HPDE6-E6E7 (cell line): ENCODE results near the gene C9orf85.
"Not testable (repeated sequence)": the region's sequence is repeated elsewhere in the genome, so short reads cannot be mapped to it uniquely, and the experiment has no call there.

Experiments used
- DNase-seq: peaks from one replicate; pipeline ENCODE4 v3.0.0; 2011; ENCODE audit warnings: missing footprints; ENCODE audit errors: extremely low spot score

C9orf85 gene

GRCh38 chr9:72006501-72006900 lies 95.1 kb downstream of the C9orf85 start:
- DNase-seq = no peak

GRCh38 chr9:72007726-72008125 lies 96.3 kb downstream of the C9orf85 start:
- DNase-seq = not testable (repeated sequence)

GRCh38 chr9:72012646-72013045 lies 101.2 kb downstream of the C9orf85 start:
- DNase-seq = no peak

GRCh38 chr9:72013292-72013760 lies 101.9 kb downstream of the C9orf85 start:
- no peak for DNase-seq

- DNase-seq = peak; percentile 59
These were observed 111.4 kb downstream of the C9orf85 start for GRCh38 chr9:72022841-72023240.
